Thoracic aorta (tissue), 2 donors: ENCODE measurements around the gene CCT6A. TPM values are rescaled to one million over a fixed set of nuclear protein-coding genes. Genes with fewer than 3 reads are reported as not detected.
"Not testable (repeated sequence)": the region's sequence is repeated elsewhere in the genome, so short reads cannot be mapped to it uniquely, and the experiment has no call there.

Experiments used
- ATAC-seq: fragments of 150-250 bp; one replicate; pipeline ENCODE4 v1.8.0; 2017; ENCODE audit warnings: low read depth; ENCODE audit not compliant: insufficient number of reproducible peaks, low FRiP score
- DNase-seq: peaks from one replicate; pipeline ENCODE4 v3.0.0-alpha.2; 2020; ENCODE audit warnings: low spot score
- H3K27ac ChIP-seq, 2 donors: fragments of 200-600 bp; sonication (generic); 1 replicate in 1 of 2; 2 replicates in 1 of 2; pipeline ENCODE4 v1.5.1; 2016; ENCODE audit warnings: mild to moderate bottlenecking in 2 of 2, moderate library complexity in 2 of 2
- H3K27me3 ChIP-seq: fragments of 200-600 bp; sonication (generic); replicated peaks from 2 replicates; pipeline ENCODE4 v1.6.0; 2016; ENCODE audit warnings: mild to moderate bottlenecking; ENCODE audit not compliant: insufficient read depth
- H3K36me3 ChIP-seq: fragments of 200-600 bp; sonication (generic); one replicate; pipeline ENCODE4 v1.5.1; 2016
- H3K4me1 ChIP-seq, 2 donors: fragments of 200-600 bp; sonication (generic); 1 replicate in 1 of 2; 2 replicates in 1 of 2; pipeline versions ENCODE4 v1.5.1 to v1.6.0; 2016; ENCODE audit warnings: low read depth in 2 of 2, mild to moderate bottlenecking in 1 of 2; ENCODE audit not compliant: control insufficient read depth in 1 of 2
- H3K4me3 ChIP-seq: fragments of 200-600 bp; sonication (generic); 2 replicates; pipeline ENCODE4 v1.5.1; 2016; ENCODE audit warnings: mild to moderate bottlenecking
- H3K9me3 ChIP-seq: fragments of 200-600 bp; sonication (generic); 2 replicates; pipeline ENCODE4 v1.5.1; 2016
- CTCF ChIP-seq: fragments of 200-600 bp; sonication (generic); IDR thresholded peaks from one replicate; pipeline ENCODE4 v1.5.1; 2019; ENCODE audit warnings: antibody characterized with exemption
- total RNA-seq, 2 donors: library from RNA; depleted of rRNA; stranded (reverse); fragments of >200 nt; gene quantifications; one replicate each; pipeline versions ENCODE4 v1.1.0 to v1.2.3, GENCODE V29; 2016

The CCT6A gene
- total RNA-seq, 2 donors from 2014 or later, result 41.8 to 96.9 TPM

GRCh38 chr7:56033671-56034432, 17.7 kb upstream of the CCT6A start:
- H3K4me1 ChIP-seq, result no peaks in the 10 kb centered on the region
- DNase-seq, result no peak
- H3K4me3 ChIP-seq, result peak overlapping the region; percentile 89
- no peaks in the 10 kb centered on the region for H3K36me3 ChIP-seq
- peak; percentile 34 for TF ChIP-seq CTCF
- no peak overlapping the region for H3K27ac ChIP-seq
- no peaks in the 10 kb centered on the region for H3K9me3 ChIP-seq
- H3K27me3 ChIP-seq, result no peaks in the 10 kb centered on the region
- ATAC-seq, result no peak

DNA sequence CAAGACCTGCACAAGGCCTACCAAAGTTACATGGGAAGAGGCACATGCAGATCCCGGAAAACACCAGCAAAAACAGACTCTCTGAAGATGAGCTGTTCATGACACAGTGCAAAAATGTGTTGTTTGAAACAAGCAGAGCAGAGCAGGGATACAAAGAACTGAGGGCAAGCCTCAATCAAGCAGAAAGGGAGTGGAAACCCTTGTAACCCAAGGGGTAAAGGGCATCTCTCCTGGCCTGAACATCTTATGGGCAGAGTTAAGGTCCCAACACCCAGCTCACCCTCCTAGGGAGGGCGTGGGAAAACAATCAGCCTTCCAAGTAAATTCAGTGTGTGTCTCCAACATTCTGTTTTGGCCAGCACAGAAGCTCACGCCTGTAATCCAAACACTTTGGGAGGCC, 10.8 kb upstream of the CCT6A start:
- no peaks in the 10 kb centered on the region for H3K4me1 ChIP-seq
- DNase-seq, result no peak
- no peak overlapping the region for H3K27ac ChIP-seq
- TF ChIP-seq CTCF, result no peak
- H3K27me3 ChIP-seq, result no peaks in the 10 kb centered on the region
- ATAC-seq, result no peak
- no peak overlapping the region for H3K4me3 ChIP-seq
- H3K36me3 ChIP-seq, result peaks cover 4% of the 10 kb centered on the region
- no peaks in the 10 kb centered on the region for H3K9me3 ChIP-seq

GRCh38 chr7:56045758-56046157, 5.8 kb upstream of the CCT6A start:
- not testable (repeated sequence) for H3K4me3 ChIP-seq, ATAC-seq, H3K27ac ChIP-seq, H3K9me3 ChIP-seq, H3K27me3 ChIP-seq, DNase-seq, H3K36me3 ChIP-seq
- peaks cover 15 to 42% of the 10 kb centered on the region in 2 donors for H3K4me1 ChIP-seq

- Histone ChIP-seq H3K36me3 (peaks cover 4% of the 10 kb centered on the region), H3K27ac (peak overlapping the region; percentile 58 to 59), H3K9me3 (no peaks in the 10 kb centered on the region), H3K4me1 (peaks cover 17 to 44% of the 10 kb centered on the region in 2 donors), H3K4me3 (no peak overlapping the region), H3K27me3 (no peaks in the 10 kb centered on the region)
- no peak for DNase-seq
- ATAC-seq, result no peak
- no peak for TF ChIP-seq CTCF
Observed at GRCh38 chr7:56046721-56047445, 4.7 kb upstream of the CCT6A start.

GRCh38 chr7:56047446-56048116, 4.0 kb upstream of the CCT6A start:
- H3K36me3 ChIP-seq, H3K4me3 ChIP-seq, DNase-seq, H3K27me3 ChIP-seq, H3K9me3 ChIP-seq, ATAC-seq: not testable (repeated sequence)
- Histone ChIP-seq H3K4me1 (peaks cover 21 to 48% of the 10 kb centered on the region in 2 donors), H3K27ac (peak overlapping the region; percentile 56 to 59)

DNA sequence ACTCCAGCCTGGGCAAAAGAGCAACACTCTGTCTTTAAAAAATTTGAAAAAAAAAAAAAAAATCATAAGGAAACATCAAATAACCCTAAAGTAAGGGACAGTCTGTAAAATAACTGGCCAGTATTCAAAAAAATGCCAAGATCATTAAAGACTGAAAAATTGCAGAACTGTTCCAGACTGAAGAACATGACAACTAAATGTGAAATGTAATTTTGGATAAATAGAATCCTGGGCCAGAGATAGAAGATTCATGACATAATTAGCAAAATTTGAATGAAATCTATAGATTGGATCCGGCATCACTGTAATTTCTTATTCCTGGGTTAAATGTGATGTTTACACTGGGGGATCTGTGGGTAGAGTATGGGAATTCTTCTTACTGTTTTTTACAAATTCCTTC, 3.3 kb upstream of the CCT6A start:
- peaks cover 21 to 55% of the 10 kb centered on the region in 2 donors for H3K4me1 ChIP-seq
- no peak for DNase-seq
- ATAC-seq, result no peak

GRCh38 chr7:56048763-56049162, 2.8 kb upstream of the CCT6A start:
- not testable (repeated sequence) for H3K9me3 ChIP-seq, H3K36me3 ChIP-seq, DNase-seq, H3K27me3 ChIP-seq, H3K4me3 ChIP-seq, H3K27ac ChIP-seq, ATAC-seq
- H3K4me1 ChIP-seq, result peaks cover 21 to 55% of the 10 kb centered on the region in 2 donors

More for the DNA sequence above, 3.3 kb upstream of the CCT6A start:
- Histone ChIP-seq H3K9me3 (no peaks in the 10 kb centered on the region), H3K27me3 (no peaks in the 10 kb centered on the region), H3K4me3 (no peak overlapping the region), H3K36me3 (peaks cover under 1% of the 10 kb centered on the region), H3K27ac (no peak overlapping the region)
- no peak for TF ChIP-seq CTCF
